ENCODE results near the gene BCAR3.

DNA sequence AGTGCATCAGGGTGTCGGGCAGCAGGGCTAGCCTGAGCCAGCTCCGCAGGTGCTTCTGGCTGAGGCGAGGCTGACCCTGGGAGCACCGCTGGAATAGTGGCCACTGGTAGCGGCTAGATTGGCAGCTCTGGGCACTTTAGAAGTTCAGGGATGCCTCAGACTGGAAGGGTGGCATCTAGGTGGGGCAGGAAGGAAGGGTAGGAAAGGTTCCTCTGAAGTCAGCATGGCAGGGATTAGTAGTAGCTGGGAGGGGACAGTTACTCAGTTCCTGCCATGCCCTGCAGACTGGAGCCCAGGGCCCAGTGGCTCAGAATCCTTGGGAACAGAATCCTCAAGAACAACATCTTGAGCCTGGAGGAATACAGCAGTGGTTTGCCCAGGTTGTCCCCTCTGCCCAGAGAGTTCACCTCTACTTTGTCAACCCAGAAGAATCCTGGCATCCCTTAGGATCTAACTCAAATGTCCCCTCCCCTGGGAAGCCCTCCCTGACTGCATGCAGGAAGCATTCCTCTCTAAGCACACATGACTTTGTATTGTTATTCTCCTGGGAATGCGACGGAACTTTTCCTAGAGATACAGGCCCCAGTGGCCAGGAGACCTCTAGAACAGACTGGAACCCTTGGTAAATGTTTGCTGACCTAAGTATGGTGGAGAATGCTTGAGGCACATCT lies 39.5 kb upstream of the BCAR3 start:
- TF ChIP-seq, protein P1, sequence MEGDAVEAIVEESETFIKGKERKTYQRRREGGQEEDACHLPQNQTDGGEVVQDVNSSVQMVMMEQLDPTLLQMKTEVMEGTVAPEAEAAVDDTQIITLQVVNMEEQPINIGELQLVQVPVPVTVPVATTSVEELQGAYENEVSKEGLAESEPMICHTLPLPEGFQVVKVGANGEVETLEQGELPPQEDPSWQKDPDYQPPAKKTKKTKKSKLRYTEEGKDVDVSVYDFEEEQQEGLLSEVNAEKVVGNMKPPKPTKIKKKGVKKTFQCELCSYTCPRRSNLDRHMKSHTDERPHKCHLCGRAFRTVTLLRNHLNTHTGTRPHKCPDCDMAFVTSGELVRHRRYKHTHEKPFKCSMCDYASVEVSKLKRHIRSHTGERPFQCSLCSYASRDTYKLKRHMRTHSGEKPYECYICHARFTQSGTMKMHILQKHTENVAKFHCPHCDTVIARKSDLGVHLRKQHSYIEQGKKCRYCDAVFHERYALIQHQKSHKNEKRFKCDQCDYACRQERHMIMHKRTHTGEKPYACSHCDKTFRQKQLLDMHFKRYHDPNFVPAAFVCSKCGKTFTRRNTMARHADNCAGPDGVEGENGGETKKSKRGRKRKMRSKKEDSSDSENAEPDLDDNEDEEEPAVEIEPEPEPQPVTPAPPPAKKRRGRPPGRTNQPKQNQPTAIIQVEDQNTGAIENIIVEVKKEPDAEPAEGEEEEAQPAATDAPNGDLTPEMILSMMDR (IDR thresholded peaks at IDR 0.05; ENCODE audit: borderline replicate concordance, extremely low read depth, low read length, poor library complexity, severe bottlenecking) = no peak
- no peak for TF ChIP-seq EZH2 (IDR thresholded peaks at IDR 0.05; ENCODE audit: borderline replicate concordance, low read depth, low read length, severe bottlenecking)
